ENCODE results near the gene MRM2.

MRM2 gene

GRCh38 chr7:2220030-2220429 lies 22.0 kb downstream of the MRM2 start:
- DNase-seq, result no peak

- DNase-seq, result no peak
Observed at GRCh38 chr7:2219606-2220005, 22.4 kb downstream of the MRM2 start.

DNA sequence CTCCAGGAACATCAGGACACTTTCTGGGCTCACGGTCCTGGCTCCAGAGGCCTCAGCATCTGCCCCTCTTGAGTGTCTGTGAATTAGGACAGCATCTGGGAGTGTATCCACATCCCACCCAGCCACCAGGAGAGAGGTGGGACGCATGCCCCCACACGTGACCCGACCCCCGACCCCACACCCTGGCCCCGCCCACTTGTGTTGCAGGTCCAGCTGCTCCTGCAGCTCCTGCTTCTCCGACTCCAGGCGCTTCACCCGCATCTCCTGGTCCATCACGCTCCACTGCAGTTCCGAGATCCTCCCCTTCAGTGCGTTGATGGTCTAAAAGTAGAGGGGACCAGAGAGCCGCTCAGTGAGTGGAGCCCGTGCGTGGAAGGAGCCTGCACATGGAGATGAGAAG lies 22.9 kb downstream of the MRM2 start:
- no peak for DNase-seq

DNA sequence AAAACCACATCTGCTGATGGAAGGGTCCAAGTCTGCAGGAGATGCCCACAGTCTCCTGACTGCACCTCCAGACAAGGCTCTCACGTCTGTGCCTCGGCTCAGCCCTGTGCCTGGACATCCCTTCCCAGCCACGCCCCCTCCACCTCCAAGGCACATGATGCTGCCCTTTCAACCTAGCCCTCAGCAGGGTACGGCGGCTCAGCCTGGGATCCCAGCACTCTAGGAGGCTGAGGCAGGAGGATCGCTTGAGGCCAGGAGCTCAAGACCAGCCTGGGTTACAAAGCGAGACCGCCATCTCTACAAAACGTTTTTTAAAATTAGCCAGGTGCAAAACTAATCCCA lies 23.6 kb downstream of the MRM2 start:
- DNase-seq, result no peak

GRCh38 chr7:2217716-2218443 lies 24.1 kb downstream of the MRM2 start:
- DNase-seq, result no peak

DNA sequence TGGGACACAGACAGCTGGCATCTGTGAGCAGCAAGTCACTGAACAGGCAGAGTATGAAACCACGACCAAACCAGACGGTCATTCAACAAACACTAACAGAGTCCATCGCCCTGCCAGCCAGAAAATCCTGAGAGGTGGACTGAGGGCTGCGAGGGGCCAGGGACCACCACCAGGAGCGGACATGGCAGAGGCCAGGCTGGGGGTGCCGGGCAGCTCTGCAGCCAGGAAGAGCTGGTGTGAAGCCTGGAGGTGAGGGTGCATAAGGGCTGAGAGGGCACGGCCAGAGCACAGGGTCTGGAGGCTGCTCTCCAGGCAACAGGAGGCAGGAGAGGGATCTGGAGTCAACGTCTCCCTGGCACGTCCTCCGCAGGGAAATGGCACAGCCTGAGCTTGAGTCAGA lies 24.8 kb downstream of the MRM2 start:
- no peak for DNase-seq

GRCh38 chr7:2215851-2216250 lies 26.2 kb downstream of the MRM2 start:
- no peak for DNase-seq

DNA sequence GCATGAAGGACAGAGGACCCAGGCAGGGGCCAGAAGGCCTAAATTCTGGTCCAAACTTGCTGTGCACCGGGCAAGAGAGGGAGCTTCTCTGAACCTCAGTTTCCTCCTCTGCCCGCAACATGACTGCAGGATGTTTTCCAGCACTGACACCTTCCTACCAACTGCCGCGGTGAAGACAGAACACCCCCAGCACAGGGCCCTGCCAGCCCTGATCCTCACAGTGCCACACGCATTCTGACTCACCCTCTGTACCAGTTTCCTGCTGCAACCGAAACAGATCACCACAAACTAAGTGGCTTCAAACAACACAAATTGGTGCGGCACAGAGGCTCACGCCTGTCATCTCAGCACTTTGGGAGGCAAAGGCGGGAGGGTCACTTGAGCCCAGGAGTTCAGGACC lies 27.4 kb downstream of the MRM2 start:
- DNase-seq, result no peak

- no peak for DNase-seq
Observed at GRCh38 chr7:2213551-2214215, 28.3 kb downstream of the MRM2 start.

- DNase-seq, result no peak
Observed at GRCh38 chr7:2212906-2213305, 29.1 kb downstream of the MRM2 start.

GRCh38 chr7:2211926-2212325 lies 30.1 kb downstream of the MRM2 start:
- no peak for DNase-seq

DNA sequence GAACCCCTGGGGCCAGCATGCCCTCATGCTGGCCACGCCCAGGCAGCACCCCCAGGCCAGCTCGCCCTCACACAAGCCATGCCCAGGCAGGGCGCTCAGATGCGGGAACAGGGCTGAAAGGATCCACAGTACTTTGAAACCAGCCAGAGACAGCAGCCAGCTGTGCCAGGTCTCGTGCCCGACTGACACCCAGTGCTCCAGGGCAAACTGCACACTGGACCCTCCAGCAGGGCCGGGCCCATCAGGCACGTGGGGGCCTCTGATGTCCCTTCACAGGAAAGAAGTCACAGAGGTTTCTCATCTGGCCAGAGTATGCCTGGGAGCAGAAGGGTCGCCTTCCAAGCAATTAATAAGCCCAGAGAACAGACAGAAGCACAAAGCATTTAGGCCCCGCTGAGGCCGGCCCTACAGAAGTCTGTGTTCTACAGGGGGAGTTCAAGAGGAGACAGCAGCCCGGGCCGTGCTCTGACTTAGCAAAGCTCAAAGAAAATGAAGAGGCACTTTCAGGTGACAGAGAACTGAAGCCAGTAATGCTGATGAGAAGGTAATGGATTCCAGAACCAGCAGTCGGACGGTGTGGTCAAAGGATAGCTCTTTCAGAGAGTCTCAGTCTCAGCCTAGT lies 30.6 kb downstream of the MRM2 start:
- no peak for DNase-seq

GRCh38 chr7:2210551-2211258 lies 31.3 kb downstream of the MRM2 start:
- no peak for DNase-seq

DNA sequence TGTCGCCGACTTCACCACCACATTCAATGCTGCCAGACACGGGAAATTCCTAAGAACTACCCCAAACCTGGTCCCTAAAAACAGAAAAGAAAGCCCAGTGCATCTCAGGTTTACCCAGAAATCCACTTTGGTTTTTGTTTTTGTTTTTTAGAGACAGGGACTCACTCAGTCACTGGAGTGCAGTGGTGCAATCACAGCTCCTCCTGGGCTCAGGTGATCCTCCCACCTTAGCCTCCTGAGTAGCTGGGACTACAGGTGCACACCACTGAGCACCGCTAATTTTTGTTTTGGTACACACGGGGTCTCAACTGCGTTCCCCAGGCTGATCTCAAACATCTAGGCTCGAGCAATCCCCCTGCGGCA lies 32.1 kb downstream of the MRM2 start:
- DNase-seq, result no peak

GRCh38 chr7:2209146-2209960 lies 32.7 kb downstream of the MRM2 start:
- DNase-seq, result peak; percentile 9

GRCh38 chr7:2208712-2209111 lies 33.3 kb downstream of the MRM2 start:
- no peak for DNase-seq

DNA sequence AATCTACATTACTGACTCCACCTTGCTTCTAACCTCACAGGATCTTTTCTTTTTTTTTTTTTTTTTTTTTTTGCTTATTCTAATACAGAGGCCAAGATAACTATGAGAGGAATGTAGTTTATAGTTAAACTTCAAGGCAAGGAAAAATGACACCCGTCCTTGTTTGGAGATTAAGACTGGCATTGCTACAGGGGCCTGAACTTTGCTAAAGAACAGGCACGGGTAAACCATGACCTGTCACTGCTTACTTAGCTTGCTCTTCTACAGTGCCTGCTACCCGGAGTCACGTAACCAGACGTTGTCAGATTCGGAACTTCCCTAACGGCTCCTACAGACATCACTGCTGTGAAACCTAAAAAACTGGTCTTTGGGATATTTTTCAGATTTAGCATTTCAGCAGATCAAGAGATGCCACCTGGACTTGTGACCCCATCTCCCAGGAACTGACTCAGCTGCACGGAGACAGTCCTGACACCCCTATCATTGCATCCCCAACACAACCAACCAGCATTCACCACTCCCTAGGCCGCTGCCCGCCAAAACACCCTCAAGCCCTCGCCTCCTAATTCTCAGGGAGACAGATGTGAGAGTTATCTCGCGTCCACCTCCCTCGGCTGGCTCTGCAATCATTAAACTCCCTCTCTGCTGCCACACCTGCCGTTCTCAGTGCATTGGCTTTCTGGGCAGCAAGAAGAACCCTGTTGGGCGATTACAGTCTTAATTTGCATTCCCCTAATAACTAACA lies 36.8 kb downstream of the MRM2 start:
- DNase-seq, result no peak

GRCh38 chr7:2204446-2204845 lies 37.6 kb downstream of the MRM2 start:
- DNase-seq, result no peak

DNA sequence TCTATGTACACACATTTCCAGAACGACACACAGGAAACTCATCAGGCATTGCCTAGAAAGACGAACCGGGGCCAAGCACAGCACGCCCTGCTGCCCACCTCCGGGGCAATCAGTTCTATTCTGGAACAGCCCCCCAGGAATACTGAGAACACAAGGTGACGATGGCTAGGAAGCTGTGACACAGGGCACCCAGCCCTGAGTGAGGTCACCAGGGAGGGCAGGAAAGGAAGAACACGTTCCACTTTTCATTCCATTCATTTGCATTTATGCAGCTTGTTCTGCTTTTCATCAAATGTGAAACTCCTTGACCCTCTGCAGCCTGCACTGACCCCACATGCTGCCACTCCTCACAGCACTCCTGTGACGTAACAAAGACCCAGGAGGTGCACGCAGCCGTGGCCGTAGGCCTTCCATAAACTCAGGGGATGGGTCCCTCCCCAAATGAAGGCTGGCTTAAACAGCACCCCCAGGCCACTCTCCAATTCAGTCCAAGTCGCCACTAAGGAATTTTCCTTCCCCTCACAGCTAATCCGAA lies 38.2 kb downstream of the MRM2 start:
- no peak for DNase-seq

DNA sequence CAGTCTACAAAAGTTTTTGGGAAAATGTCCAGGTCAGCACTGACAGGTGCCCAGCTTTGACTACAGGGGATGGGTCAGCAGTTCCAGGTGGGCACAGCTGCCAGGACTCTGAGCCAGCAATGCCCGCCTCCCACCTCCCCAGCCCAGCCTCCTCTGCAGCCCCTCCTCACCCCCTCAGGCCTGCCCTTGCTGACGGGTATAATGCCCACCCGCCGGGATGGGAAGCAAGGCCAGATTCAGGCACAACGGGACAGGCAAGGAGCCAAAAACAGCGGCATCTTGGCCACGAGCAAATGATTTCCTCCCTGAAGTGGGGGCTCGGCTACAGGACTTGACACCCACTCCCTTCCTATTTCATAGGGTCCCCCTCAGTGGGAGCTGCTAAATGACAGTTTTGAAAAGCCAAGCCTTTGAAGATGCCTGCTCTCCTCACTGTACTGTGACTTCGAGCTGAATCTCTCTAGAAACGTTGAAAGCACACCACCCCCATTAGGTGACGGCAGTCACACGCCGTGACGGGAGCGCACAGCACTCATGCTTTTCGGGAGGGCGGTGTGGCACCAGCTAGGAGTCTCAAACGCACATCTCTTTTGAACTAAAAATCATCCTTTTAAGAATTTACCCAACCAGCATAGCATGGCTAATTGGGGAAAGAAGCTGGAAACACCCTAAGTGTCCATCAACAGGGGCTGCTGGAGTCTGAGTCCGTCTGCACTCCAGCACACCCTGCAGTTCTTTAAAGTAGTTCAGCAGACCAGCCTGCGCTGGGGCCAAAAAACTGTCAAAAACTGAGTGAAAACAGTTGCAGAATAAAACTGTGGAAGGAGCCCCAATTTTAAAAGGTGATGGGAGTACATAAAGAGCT lies 38.9 kb downstream of the MRM2 start:
- DNase-seq, result no peak

- no peak for DNase-seq
Observed at GRCh38 chr7:2202361-2202761, 39.6 kb downstream of the MRM2 start.

Data from NCI-H1092 treated with DMSO at 0.1 percent for 48 hours (cell line).